Measurements from ENCODE around the gene RHD. TPM values are rescaled to one million over a fixed set of nuclear protein-coding genes. Genes with fewer than 3 reads are reported as not detected.
"Not testable (repeated sequence)": the region's sequence is repeated elsewhere in the genome, so short reads cannot be mapped to it uniquely, and the experiment has no call there.

Gene RHD
- total and polyA plus RNA-seq, 10 of the 15 experiments (the other 5 are each of a cell fraction or from before 2014, with no cell fraction given): 0.02 to 0.34 (median 0.18) TPM; not detected in 6

GRCh38 chr1:25279693-25280111 is 7.4 kb downstream of the RHD start:
- RAD21 ChIA-PET (ENCODE audit: unreplicated experiment); H4K20me1 ChIP-seq (ENCODE audit: control insufficient read depth, insufficient read depth); H3K27me3 ChIP-seq (replicated peaks in 1 of 2; ENCODE audit: control insufficient read depth in 2 of 2, insufficient read depth in 2 of 2, low read length in 1 of 2); H3K79me2 ChIP-seq (ENCODE audit: control insufficient read depth, insufficient read depth, low read length); H3K4me1 ChIP-seq (ENCODE audit: control insufficient read depth, insufficient read depth, low read length); POLR2A ChIA-PET; CTCF ChIA-PET; FAIRE-seq; H3K4me2 ChIP-seq (ENCODE audit: control insufficient read depth, insufficient read depth); H3K27ac ChIP-seq (ENCODE audit: control insufficient read depth, insufficient read depth); ATAC-seq; H3K36me3 ChIP-seq (ENCODE audit: control insufficient read depth in 2 of 2, insufficient read depth in 2 of 2, low read length in 1 of 2); SMC1A ChIA-PET (ENCODE audit: uncharacterized antibody, unreplicated experiment); H2AFZ ChIP-seq (ENCODE audit: control insufficient read depth, low read depth, low read length); H3K9ac ChIP-seq (ENCODE audit: control insufficient read depth, insufficient read depth, low read length); H3K4me3 ChIP-seq; H3K9me3 ChIP-seq (replicated peaks; ENCODE audit: control insufficient read depth, insufficient read depth, low read length); DNase-seq (ENCODE audit: low read depth, low spot score); BruUV-seq (replicated peaks): not testable (repeated sequence)
- intact Hi-C loops (cut with micrococcal nuclease; ENCODE audit: unreplicated experiment) (loop anchor here (10.0 kb wide), 1 partner anchor 245 kb away; no protein-coding TSS in a partner anchor), in situ Hi-C loops (cut with MboI) (loop anchor here (10.0 kb wide), 1 partner anchor 145 kb away; the partner anchor contains the start of gene RHCE)
- WGBS (ENCODE audit: insufficient coverage, insufficient replicate concordance, low lambda C conversion rate, missing lambda C conversion rate): 32% methylated on average over 3 of the region's 5 CpGs

GRCh38 chr1:25285862-25286261 is 13.6 kb downstream of the RHD start:
- BruUV-seq (replicated peaks); H3K4me3 ChIP-seq; H3K79me2 ChIP-seq (ENCODE audit: control insufficient read depth, insufficient read depth, low read length); DNase-seq (ENCODE audit: low read depth, low spot score); H4K20me1 ChIP-seq (ENCODE audit: control insufficient read depth, insufficient read depth); H3K27me3 ChIP-seq (replicated peaks in 1 of 2; ENCODE audit: control insufficient read depth in 2 of 2, insufficient read depth in 2 of 2, low read length in 1 of 2); RAD21 ChIA-PET (ENCODE audit: unreplicated experiment); H3K36me3 ChIP-seq (ENCODE audit: control insufficient read depth in 2 of 2, insufficient read depth in 2 of 2, low read length in 1 of 2); H2AFZ ChIP-seq (ENCODE audit: control insufficient read depth, low read depth, low read length); H3K9ac ChIP-seq (ENCODE audit: control insufficient read depth, insufficient read depth, low read length); H3K4me2 ChIP-seq (ENCODE audit: control insufficient read depth, insufficient read depth); H3K4me1 ChIP-seq (ENCODE audit: control insufficient read depth, insufficient read depth, low read length); H3K27ac ChIP-seq (ENCODE audit: control insufficient read depth, insufficient read depth); CTCF ChIA-PET; ATAC-seq; H3K9me3 ChIP-seq (replicated peaks; ENCODE audit: control insufficient read depth, insufficient read depth, low read length); POLR2A ChIA-PET; FAIRE-seq: not testable (repeated sequence)
- WGBS (ENCODE audit: insufficient coverage, insufficient replicate concordance, low lambda C conversion rate, missing lambda C conversion rate): 65% methylated on average over 3 of the region's 3 CpGs
- in situ Hi-C loops (cut with MboI) (loop anchor here (10.0 kb wide), 1 partner anchor 139 kb away; the partner anchor contains the start of gene RHCE), intact Hi-C loops (cut with micrococcal nuclease; ENCODE audit: unreplicated experiment) (loop anchor here (10.0 kb wide), 1 partner anchor 239 kb away; no protein-coding TSS in a partner anchor)
- SMC1A ChIA-PET (ENCODE audit: uncharacterized antibody, unreplicated experiment): interaction anchor here (0.9 kb wide), 1 partner anchor 132 kb away, joined by 3 read pairs; no protein-coding TSS in a partner anchor
